ENCODE results near the gene PAMR1. TPM values are rescaled to one million over a fixed set of nuclear protein-coding genes. Genes with fewer than 3 reads are reported as not detected.

The PAMR1 gene
- total RNA-seq, 1 donor from 2014 or later = 14.5 TPM

GRCh38 chr11:35478471-35479091 is 46.8 kb downstream of the PAMR1 start:
- intact Hi-C loops (cut with DNase I) = no loop called here
- ATAC-seq = peak; percentile 31
- no peak for DNase-seq (ENCODE audit: missing footprints)

DNA sequence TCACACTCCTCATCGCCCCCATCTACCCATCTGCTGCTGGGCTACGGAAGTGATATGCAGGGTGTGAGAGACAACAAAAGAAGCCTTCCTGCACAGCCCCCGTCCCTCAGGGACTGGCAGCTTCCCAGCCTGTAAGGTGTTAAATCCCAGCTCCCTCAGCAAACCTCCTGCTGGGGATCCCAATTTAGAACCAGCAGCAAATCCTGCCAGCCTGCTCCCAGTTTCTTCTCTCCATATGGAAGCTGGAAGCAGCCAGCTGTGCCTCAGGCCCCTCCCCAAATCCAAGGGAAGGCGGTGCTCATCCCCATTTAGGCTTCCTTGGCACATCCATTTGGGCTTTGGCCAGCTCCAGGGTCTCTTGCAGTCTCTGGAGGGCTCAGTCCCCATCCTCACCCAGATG is 47.5 kb downstream of the PAMR1 start:
- intact Hi-C loops (cut with DNase I) = no loop called here

DNA sequence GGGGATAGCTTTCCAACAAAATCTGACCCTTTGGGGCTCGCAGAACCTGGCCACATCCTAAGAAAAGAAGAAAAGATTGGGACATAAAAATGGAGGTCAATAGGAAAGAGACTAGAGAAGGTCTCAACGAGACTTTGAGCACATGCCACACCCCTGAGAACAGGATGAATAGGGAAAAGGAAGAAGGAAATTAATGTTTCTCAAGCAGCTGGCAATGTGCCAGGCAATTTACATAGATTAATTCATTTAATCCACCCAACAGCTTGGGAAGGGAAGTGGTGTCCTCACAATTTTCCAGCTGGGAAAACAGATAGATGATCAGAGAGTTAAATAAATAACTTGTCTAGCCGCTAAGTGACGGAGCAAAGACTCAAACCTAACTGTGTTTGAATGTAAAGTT is 50.7 kb downstream of the PAMR1 start:
- ATAC-seq (no peak), DNase-seq (ENCODE audit: missing footprints) (no peak)
- intact Hi-C loops (cut with DNase I) = no loop called here

More for the DNA sequence above, 47.5 kb downstream of the PAMR1 start:
- ATAC-seq (no peak), DNase-seq (ENCODE audit: missing footprints) (no peak)

GRCh38 chr11:35473795-35474374 is 51.5 kb downstream of the PAMR1 start:
- intact Hi-C loops (cut with DNase I) = no loop called here
- no peak for DNase-seq (ENCODE audit: missing footprints)
- ATAC-seq = no peak

GRCh38 chr11:35470616-35471015 is 54.8 kb downstream of the PAMR1 start:
- intact Hi-C loops (cut with DNase I) = no loop called here
- no peak for DNase-seq (ENCODE audit: missing footprints)
- ATAC-seq = no peak

- DNase-seq (ENCODE audit: missing footprints) (no peak), ATAC-seq (no peak)
- intact Hi-C loops (cut with DNase I) = no loop called here
These were observed 59.4 kb downstream of the PAMR1 start for GRCh38 chr11:35466058-35466457.

GRCh38 chr11:35464308-35464707 is 61.1 kb downstream of the PAMR1 start:
- ATAC-seq (no peak), DNase-seq (ENCODE audit: missing footprints) (no peak)
- intact Hi-C loops (cut with DNase I) = no loop called here

- DNase-seq (ENCODE audit: missing footprints) (no peak), ATAC-seq (no peak)
- intact Hi-C loops (cut with DNase I) = no loop called here
These were observed 62.1 kb downstream of the PAMR1 start for GRCh38 chr11:35463331-35463751.

DNA sequence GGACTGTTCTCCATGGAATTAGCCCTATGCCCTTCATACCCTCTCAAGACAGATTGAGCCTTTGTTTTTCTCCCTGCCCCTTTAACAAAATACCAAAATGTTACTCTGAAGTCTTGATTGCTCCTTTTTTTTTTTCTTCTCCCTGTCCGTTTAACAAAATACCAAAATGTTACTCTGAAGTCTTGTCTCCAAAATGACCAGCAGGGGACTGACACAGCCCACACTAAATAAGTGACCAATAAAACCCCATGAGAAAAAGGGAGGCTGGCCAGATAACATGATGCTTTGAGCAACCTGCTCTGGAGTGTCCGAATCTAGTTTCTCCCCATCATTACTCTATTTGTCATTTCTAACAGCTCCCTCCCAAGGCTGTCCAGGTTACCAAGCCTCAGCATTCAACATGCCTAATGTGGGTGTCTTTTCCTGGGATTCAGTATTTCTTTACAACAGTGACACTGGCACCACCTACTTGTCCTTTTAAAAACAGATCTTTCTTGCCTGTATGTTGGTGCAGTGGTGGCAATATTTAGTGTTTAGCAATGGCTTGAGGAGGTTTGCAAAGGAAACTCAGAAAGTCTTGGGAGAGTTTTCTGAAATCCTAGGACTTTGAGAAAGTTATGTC is 63.4 kb downstream of the PAMR1 start:
- DNase-seq (ENCODE audit: missing footprints) (no peak), ATAC-seq (no peak)
- intact Hi-C loops (cut with DNase I) = no loop called here

DNA sequence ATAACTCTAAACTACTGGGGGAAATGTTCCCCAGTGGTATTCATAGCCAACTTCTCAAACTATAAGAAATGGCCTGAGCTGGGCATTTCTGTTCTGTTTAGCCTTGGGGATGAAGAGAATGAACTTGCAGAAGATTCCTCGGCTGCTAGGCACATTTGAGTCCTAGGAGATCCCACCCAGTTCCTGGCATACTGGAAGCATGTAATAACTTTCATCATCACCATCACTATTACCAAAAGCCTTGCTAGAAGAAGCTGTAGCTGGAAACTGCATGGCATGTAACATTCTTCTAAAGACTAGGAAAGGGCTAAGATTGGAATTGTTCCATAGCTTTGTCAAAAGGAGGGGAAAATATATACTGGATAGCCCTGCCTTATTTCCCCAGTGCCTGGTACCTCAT is 65.9 kb downstream of the PAMR1 start:
- no peak for DNase-seq (ENCODE audit: missing footprints)
- ATAC-seq = no peak
- intact Hi-C loops (cut with DNase I) = no loop called here

DNA sequence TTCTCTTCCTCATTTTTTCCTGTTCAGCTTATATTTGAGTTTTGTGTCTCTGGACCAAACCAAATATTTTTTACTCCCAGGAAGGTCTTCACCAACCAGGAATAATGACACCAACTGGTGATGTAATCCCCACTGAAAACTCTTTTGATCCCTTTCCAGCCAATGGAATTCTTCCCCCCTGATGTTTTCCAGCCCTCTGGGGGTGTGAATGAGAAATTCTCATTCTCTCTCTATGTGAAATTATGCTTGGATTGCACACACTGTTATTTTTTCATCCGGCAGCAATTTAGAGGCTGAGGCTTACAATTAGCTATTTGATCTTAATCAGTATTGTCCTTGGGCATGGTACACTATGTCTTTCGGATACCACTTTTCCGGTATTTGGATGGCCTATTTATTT is 66.6 kb downstream of the PAMR1 start:
- no peak for DNase-seq (ENCODE audit: missing footprints)
- no peak for ATAC-seq
- intact Hi-C loops (cut with DNase I) = no loop called here

DNA sequence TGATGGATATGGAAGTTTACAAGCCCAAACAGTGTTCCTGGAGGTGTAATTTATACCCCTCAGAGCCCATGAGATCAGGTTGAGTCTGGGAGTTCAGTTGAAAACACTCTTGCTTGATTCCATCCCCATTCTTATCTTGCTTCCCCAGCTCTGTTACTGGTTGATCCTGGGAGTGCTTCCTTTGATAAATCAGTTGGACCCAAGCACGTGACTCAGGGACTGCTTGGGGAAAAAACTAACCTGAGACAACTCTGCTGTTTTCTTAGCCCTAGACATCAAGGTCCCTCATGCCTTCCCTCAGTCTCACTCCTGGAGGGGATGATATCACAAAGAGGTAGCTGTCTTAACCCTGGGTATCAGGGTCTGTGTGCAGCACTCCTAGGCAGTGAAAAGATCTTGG is 71.1 kb downstream of the PAMR1 start:
- intact Hi-C loops (cut with DNase I) = no loop called here
- ATAC-seq = no peak
- no peak for DNase-seq (ENCODE audit: missing footprints)

DNA sequence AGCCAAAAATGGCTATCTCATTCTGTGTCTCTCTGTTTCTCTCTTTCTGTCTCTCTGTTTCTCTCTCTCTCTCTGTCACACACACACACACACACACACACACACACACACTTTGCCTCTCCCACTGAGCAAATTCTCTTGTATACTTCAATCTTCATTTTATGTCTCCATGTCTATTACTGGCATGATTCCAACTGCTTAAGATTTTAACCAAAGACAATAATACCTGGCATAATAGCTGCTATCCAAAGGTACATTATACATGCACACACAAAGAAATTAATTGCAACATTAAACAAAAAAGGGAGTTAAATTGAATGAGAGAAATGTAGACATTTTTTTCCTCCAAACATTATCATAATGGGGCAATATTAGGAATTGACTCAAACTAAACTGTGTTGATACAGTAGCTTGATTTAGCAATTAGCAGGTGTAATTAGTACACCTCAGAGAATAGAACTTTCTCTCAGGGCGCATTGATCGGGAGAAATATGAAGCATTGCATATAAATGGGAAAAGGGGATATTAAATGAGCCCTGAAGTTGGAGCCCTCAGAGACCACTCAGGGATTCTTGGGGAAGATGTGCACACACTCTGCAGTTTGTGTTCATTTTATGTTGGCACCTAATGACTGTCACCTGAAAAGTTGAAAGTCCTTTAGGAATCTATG is 88.7 kb downstream of the PAMR1 start:
- ATAC-seq = no peak
- intact Hi-C loops (cut with DNase I) = no loop called here
- DNase-seq (ENCODE audit: missing footprints) = no peak

- intact Hi-C loops (cut with DNase I) = no loop called here
- DNase-seq (ENCODE audit: missing footprints) (no peak), ATAC-seq (no peak)
These were observed 91.8 kb downstream of the PAMR1 start for GRCh38 chr11:35433588-35433987.

DNA sequence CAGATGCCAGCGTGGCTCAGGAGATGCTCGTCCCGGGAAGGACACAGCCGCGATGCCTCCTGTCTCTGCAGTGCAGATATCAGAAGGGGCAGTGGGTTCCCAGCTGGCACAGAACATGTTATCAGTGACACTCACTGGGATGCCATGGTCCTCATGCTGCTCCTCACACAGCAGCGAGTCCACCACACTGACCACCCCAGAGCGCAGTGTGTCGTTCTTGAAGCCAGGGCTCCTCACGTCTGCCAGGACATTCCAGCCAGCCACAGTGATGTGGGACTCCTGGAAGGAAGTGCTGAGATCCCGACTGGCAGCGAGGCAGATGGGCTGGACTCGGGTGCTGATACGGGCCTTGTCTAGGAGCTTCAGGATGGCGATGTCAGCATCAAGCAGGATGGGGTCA is 93.0 kb downstream of the PAMR1 start:
- ATAC-seq (no peak), DNase-seq (ENCODE audit: missing footprints) (no peak)
- intact Hi-C loops (cut with DNase I) = no loop called here

GRCh38 chr11:35427071-35427470 is 98.3 kb downstream of the PAMR1 start:
- ATAC-seq = peak; percentile 66
- intact Hi-C loops (cut with DNase I) = no loop called here
- DNase-seq (ENCODE audit: missing footprints) = no peak

DNA sequence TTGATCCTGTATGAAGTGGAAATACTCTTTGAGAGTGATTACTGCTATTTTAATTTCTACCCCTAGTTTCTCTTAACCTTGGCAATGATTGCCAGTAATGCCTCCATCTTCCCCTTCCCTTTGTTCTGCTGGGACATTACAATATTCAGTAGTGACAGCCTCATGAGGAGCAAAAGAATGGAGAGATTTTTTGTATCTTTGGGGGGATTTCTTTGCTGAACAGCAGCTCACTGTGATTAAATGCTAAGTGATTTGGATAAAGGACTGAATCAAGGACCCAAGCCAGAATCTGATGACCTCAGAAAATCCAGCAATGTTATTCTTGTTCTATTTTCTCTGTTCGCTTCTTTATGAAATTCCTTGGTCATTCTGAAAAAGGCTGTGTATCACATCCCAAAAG is 99.1 kb downstream of the PAMR1 start:
- no peak for ATAC-seq
- intact Hi-C loops (cut with DNase I) = no loop called here
- no peak for DNase-seq (ENCODE audit: missing footprints)

DNA sequence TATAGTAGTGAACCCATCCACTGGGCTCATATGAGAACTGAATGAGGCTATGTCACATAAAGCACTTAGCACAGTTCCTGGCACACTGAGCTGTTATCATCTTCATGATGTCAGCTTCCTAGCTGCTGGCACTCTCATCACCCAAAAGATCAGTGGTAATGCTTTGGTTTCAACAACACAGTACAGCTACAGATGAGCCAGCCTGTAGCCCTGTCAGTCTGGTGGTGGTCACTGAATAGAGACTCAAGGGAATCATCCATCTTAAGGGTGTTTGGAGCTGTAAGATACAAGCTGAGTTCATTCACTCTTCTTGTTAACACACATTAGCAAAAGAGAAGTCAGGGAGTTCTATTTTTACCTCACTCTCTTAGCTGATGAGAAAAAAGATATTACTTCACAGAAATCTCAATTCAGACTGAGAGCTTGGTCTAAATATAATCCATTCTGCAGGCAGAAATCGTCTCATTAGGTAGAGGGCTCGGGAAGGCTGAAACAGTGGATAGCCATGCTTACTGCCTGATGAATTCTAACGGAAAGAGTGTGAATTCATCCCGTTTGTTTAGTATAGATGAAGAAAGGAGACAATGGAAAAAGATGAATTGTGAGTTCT is 99.7 kb downstream of the PAMR1 start:
- intact Hi-C loops (cut with DNase I) = no loop called here
- no peak for ATAC-seq
- no peak for DNase-seq (ENCODE audit: missing footprints)

GRCh38 chr11:35424157-35424940 is 101.1 kb downstream of the PAMR1 start:
- intact Hi-C loops (cut with DNase I) = no loop called here
- DNase-seq (ENCODE audit: missing footprints) (no peak), ATAC-seq (no peak)
